IPS-NIHi11 (cell line): ENCODE results near the gene GOLGA6C.
A peak's percentile ranks its signal among the peaks of the same experiment; 100 is the strongest.
"Not testable (repeated sequence)": the region's sequence is repeated elsewhere in the genome, so short reads cannot be mapped to it uniquely, and the experiment has no call there.

ENCODE experiments used
- DNase-seq: peaks from one replicate; pipeline ENCODE4 v3.0.0; 2012; ENCODE audit warnings: mixed read lengths, low spot score

Gene GOLGA6C, protein sequence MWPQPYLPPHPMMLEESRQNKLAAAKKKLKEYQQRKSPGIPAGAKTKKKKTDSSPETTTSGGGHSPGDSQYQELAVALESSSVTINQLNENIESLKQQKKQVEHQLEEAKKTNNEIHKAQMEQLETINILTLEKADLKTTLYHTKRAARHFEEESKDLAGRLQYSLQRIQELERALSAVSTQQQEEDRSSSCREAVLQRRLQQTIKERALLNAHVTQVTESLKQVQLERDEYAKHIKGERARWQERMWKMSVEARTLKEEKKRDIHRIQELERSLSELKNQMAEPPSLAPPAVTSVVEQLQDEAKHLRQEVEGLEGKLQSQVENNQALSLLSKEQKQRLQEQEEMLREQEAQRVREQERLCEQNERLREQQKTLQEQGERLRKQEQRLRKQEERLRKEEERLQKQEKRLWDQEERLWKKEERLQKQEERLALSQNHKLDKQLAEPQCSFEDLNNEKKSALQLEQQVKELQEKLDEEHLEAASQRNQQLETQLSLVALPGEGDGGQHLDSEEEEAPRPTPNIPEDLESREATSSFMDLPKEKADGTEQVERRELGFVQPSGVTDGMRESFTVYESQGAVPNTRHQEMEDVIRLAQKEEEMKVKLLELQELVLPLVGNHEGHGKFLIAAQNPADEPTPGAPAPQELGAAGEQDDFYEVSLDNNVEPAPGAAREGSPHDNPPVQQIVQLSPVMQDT

GRCh38 chr15:75258034-75258433, at the start of gene GOLGA6C:
Gene GOLGA6C, plus strand, starts transcription at chr15:75258334. Its CDS starts 265 bp downstream, at chr15:75258599.
- not testable (repeated sequence) for DNase-seq

- no peak for DNase-seq
Measured at GRCh38 chr15:75208501-75209288, 49.4 kb upstream of the GOLGA6C start.

GRCh38 chr15:75209289-75209676, 48.9 kb upstream of the GOLGA6C start:
- no peak for DNase-seq

- DNase-seq, result no peak
Measured at GRCh38 chr15:75210811-75211230, 47.3 kb upstream of the GOLGA6C start.

DNA sequence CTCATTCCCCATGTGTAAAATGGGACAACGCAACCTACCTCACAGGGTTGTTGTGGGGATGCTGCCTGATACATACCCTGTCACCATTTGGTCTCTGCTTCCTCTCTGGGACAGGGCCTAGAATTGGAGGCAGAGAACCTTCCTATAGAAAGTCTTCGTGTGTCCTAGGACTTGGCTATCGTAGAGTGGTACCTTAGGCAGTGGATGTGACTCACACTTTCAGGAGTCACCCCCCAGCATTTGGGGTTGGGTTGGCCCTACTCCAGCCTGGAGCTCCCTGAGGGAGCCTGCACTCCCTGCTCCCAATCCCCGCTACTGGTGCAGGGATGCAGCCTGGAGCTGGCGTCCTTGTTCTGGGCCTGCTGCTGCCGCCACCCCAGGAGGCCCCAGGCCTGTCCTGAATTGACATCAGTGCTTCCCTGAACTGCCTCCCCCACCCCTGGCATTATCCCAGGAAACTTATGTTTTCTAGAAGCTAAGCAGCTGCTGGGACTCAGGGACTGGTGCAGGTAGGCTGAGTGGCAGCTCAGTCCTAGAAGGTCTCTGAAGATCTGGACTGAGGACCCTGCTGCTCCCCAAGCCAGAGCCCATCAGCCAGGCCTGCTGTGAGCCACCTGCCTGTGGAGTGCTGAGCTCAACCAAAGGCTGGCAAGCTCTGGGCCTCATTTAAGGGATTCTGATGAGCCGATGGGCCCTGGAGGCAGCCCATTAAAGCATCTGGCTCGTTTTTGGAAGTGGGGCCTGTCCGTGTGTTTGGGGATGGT, 46.5 kb upstream of the GOLGA6C start:
- DNase-seq, result no peak

- no peak for DNase-seq
Measured at GRCh38 chr15:75212200-75212858, 45.8 kb upstream of the GOLGA6C start.

DNA sequence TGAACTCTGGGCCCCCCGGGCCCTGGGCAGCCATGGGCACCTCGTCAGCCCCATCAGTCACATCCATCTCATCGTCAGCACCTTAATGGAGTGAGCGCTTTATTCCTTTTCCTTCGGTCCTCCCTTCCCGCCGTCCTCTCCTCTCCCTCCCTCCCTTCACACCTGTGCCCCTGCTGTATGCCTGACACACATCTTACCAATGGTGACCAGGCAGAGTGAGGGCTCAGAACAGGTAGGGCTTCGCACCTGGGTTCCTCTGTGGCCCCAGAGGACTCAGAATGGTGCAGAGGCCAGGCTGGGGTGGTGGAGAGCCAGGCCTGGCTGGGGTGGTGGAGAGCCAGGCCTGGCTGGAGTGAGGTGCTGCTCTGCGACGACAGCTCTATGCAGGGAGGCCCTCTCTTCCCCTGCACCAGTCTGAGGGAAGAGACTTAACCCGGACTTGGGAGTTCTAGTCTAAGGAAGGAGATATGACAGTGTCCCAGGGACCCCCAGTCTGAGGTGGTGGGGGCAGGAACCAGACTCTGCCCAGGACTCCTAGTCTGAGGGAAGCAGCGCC, 44.8 kb upstream of the GOLGA6C start:
- no peak for DNase-seq

DNA sequence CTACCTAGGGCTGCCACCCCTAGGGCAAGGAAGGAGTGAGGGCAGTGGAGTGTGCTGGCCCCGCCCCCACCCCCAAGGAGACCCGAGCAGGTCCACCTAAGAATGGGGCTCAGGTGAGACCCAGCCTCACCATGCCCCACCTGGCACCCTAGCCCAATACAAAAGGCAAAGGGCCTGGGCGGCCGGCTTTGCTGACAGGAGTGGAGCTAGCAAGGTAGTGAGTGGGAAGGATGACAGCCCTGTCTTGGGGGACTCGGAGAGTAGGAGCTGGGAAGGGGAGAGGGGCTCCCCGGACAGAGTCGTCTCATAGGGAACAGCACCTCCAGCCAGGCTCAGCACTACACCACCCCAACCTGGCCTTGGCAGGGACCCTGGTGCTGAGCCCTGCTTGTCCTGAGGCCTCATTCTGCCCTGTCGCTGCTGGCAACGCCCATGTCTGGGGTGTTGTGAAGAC, 44.3 kb upstream of the GOLGA6C start:
- DNase-seq, result no peak

GRCh38 chr15:75214293-75215096, 43.6 kb upstream of the GOLGA6C start:
- peak; percentile 58 for DNase-seq

- peak; percentile 62 for DNase-seq
Measured at GRCh38 chr15:75215107-75216004, 42.8 kb upstream of the GOLGA6C start.

DNA sequence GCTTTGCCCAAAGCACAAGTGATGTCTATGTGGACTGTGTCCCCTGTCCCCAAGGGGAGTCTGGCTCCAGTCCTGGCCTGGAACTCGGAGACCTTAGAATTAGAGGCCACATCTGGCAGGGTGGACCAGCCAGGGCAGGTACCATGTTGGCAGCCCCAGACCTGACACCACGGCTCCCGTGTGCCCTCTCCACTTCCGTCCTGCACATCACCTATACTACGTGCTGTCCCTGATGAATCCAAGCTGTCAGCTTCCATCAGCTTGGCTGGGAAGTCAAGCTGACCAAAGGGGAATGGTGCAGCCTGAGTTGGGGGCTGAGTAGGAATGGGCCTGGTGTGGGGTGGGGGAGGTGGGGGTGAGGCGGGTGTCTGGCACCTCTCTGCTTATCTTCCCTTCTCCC, 41.1 kb upstream of the GOLGA6C start:
- DNase-seq, result no peak

DNA sequence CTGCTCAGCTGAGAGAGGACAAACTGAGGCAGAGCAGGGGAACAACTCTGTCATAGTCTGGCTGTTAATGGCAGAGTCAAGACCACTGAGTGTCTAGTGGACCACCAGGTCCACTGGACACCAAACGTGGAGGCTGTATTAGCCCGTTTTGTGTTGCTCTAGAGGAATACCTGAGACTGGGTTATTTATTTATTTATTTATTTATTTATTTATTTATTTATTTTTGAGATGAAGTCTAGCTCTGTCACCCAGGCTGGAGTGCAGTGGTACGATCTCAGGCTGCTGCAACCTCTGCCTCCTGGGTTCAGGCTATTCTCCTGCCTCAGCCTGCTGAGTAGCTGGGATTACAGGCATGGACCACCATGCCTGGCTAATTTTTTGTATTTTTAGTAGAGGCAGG, 40.6 kb upstream of the GOLGA6C start:
- DNase-seq, result not testable (repeated sequence)

- DNase-seq, result not testable (repeated sequence)
Measured at GRCh38 chr15:75219507-75219929, 38.6 kb upstream of the GOLGA6C start.

DNA sequence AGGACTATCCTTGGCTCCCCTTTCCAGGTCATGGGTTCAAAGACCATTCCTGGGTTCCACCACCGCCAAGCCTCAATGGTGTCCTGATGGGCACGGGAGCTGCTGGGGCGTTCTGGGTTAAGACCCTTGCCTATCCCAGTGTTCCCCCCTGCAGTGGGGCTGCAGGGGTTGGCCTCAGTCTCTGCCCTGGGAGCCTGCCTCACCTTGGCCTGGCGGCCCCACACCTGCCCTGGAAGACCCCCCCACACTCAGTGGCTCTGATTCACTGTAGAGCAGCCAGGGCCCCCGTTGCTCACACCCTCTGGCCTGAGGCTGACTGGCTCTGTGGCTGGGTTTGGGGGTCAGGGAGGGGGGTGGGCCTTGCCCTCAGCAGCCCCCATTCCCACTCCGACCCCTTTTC, 34.4 kb upstream of the GOLGA6C start:
- no peak for DNase-seq

GRCh38 chr15:75224281-75224680, 33.9 kb upstream of the GOLGA6C start:
- DNase-seq, result no peak

- DNase-seq, result not testable (repeated sequence)
Measured at GRCh38 chr15:75225102-75225836, 32.9 kb upstream of the GOLGA6C start.

- no peak for DNase-seq
Measured at GRCh38 chr15:75225951-75226732, 32.0 kb upstream of the GOLGA6C start.
